Panc1 (cell line): Measurements from ENCODE around the gene RSU1. TPM values are rescaled to one million over a fixed set of nuclear protein-coding genes. Genes with fewer than 3 reads are reported as not detected.

Experiments used
- ATAC-seq: fragments of 200-7000 bp; cut with Tn5 transposase; 2 replicates; pipeline ENCODE4 v1.9.1; 2020; ENCODE audit warnings: mild to moderate bottlenecking, moderate library complexity
- BruUV-seq: library from RNA; stranded (reverse); fragments of 400-500 nt; replicated peaks from 2 replicates; lab custom pipeline; 2021; lab: Mats Ljungman, UMichigan
- CTCF ChIA-PET: fragments of 300-600 bp; sonication (Branson Sonifier 250); formaldehyde crosslinking; loops from one replicate; lab custom pipeline; 2022; ENCODE audit warnings: antibody characterized with exemption; lab: Charles Lee
- POLR2A ChIA-PET: fragments of 300-600 bp; sonication (Branson Sonifier 250); formaldehyde crosslinking; loops from one replicate; lab custom pipeline; 2022; ENCODE audit warnings: antibody characterized with exemption; lab: Charles Lee
- DNase-seq: peaks from one replicate; pipeline ENCODE4 v3.0.0-alpha.2; 2010; ENCODE audit warnings: low read depth, low spot score
- H3K27ac ChIP-seq: 2 replicates; pipeline ENCODE4 v1.5.1; 2011; ENCODE audit warnings: mild to moderate bottlenecking, low read length, inconsistent platforms
- H3K27me3 ChIP-seq: fragments of 200-500 bp; sonication (Bioruptor generic); 2 replicates; pipeline ENCODE4 v1.6.0; 2014; ENCODE audit warnings: low read length, inconsistent platforms; ENCODE audit not compliant: control insufficient read depth, insufficient read depth
- H3K36me3 ChIP-seq: fragments of 200-500 bp; sonication (Bioruptor generic); 2 replicates; pipeline ENCODE4 v1.5.1; 2014; ENCODE audit warnings: inconsistent platforms, mild to moderate bottlenecking, low read length, moderate library complexity; ENCODE audit not compliant: control insufficient read depth, insufficient read depth
- H3K4me1 ChIP-seq: 2 replicates; pipeline ENCODE4 v1.5.1; 2011; ENCODE audit warnings: inconsistent platforms, mild to moderate bottlenecking, low read length, moderate library complexity; ENCODE audit not compliant: control insufficient read depth, insufficient read depth
- H3K4me3 ChIP-seq, 2 experiments: 2 replicates each; pipeline ENCODE4 v1.5.1; 2011 to 2012; ENCODE audit warnings: low read depth in 2 of 2, low read length in 2 of 2, mild to moderate bottlenecking in 2 of 2, inconsistent platforms in 1 of 2, moderate library complexity in 1 of 2
- H3K9me3 ChIP-seq: fragments of 200-500 bp; sonication (Bioruptor generic); 2 replicates; pipeline ENCODE4 v1.5.1; 2014; ENCODE audit warnings: low read depth, mild to moderate bottlenecking, inconsistent platforms, low read length, moderate library complexity; ENCODE audit not compliant: control insufficient read depth, insufficient read depth
- CTCF ChIP-seq: fragments of 450-650 bp; IDR thresholded peaks from 2 replicates; pipeline ENCODE4 v1.5.1; 2017; ENCODE audit warnings: mild to moderate bottlenecking
- POLR2AphosphoS5 ChIP-seq: IDR thresholded peaks from 2 replicates; pipeline ENCODE4 v1.6.1; 2012; ENCODE audit warnings: mild to moderate bottlenecking, low read depth, low read length, moderate library complexity
- REST ChIP-seq, 2 experiments: IDR thresholded peaks; 2 replicates each; pipeline ENCODE4 v1.6.1; 2011 to 2012; ENCODE audit warnings: low read depth in 2 of 2, control low read depth in 1 of 2, low read length in 1 of 2, mild to moderate bottlenecking in 1 of 2, moderate library complexity in 1 of 2; ENCODE audit not compliant: insufficient read depth in 1 of 2
- SIN3A ChIP-seq: IDR thresholded peaks from 2 replicates; pipeline ENCODE4 v1.6.1; 2012; ENCODE audit warnings: low read depth, mild to moderate bottlenecking, low read length, moderate library complexity, borderline replicate concordance; ENCODE audit not compliant: insufficient read depth
- TCF7L2 ChIP-seq: IDR thresholded peaks from 2 replicates; pipeline ENCODE4 v1.6.1; 2011; ENCODE audit warnings: mild to moderate bottlenecking, low read depth, low read length, inconsistent platforms
- in situ Hi-C: cut with HindIII; loops from 2 replicates; pipeline ENCODE4 v1.10.0; 2016; ENCODE audit warnings: low sequenced_read_pairs, low pct_unique_long_range_greater_than_20kb
- intact Hi-C: fragments of 100-400 bp; cut with micrococcal nuclease; formaldehyde crosslinking; loops from one replicate; pipeline ENCODE4 v1.10.0; 2022; ENCODE audit not compliant: unreplicated experiment
- total RNA-seq: library from RNA; stranded (reverse); gene quantifications from one replicate; pipeline ENCODE4 v1.2.1, GENCODE V29; 2021; ENCODE audit not compliant: unreplicated experiment

The RSU1 gene
- total RNA-seq, 1 experiment from 2014 or later: 55.6 TPM

GRCh38 chr10:16606421-16606820, 210.8 kb downstream of the RSU1 start:
- no peak for DNase-seq
- TF ChIP-seq REST (IDR thresholded peaks at IDR 0.05; ENCODE audit: insufficient read depth in 1 of 2, low read depth in 2 of 2, low read length in 1 of 2) (no peak), POLR2AphosphoS5 (no peak), TCF7L2 (no peak), CTCF (no peak), SIN3A (no peak)
- Histone ChIP-seq H3K27ac (no peak overlapping the region), H3K9me3 (no peaks in the 10 kb centered on the region), H3K4me3 (no peak overlapping the region), H3K36me3 (no peaks in the 10 kb centered on the region), H3K4me1 (no peaks in the 10 kb centered on the region), H3K27me3 (no peaks in the 10 kb centered on the region)
- POLR2A ChIA-PET: no interaction called here
- ATAC-seq: no peak
- BruUV-seq: no TSS peak
- intact Hi-C loops: no loop called here
- in situ Hi-C loops: no loop called here
- CTCF ChIA-PET: no interaction called here

GRCh38 chr10:16603308-16603707, 213.9 kb downstream of the RSU1 start:
- ChIA-PET CTCF (no interaction called here), POLR2A (no interaction called here)
- H3K9me3 ChIP-seq: no peaks in the 10 kb centered on the region
- DNase-seq (no peak), ATAC-seq (no peak)
- BruUV-seq: no TSS peak
- in situ Hi-C loops (no loop called here), intact Hi-C loops (no loop called here)
- H3K27me3 ChIP-seq: no peaks in the 10 kb centered on the region
- H3K36me3 ChIP-seq: no peaks in the 10 kb centered on the region
- H3K27ac ChIP-seq: no peak overlapping the region
- no peak for TF ChIP-seq SIN3A
- TF ChIP-seq CTCF: no peak
- no peak for TF ChIP-seq REST (IDR thresholded peaks at IDR 0.05; ENCODE audit: insufficient read depth in 1 of 2, low read depth in 2 of 2, low read length in 1 of 2)
- no peaks in the 10 kb centered on the region for H3K4me1 ChIP-seq
- H3K4me3 ChIP-seq: no peak overlapping the region
